Hematopoietic multipotent progenitor cell treated with erythropoietin and hydrocortisone succinate and interleukin-3 and kit ligand, for 8 days (in vitro differentiated cells): ENCODE measurements around the gene TMEM163.
"Not testable (repeated sequence)": the region's sequence is repeated elsewhere in the genome, so short reads cannot be mapped to it uniquely, and the experiment has no call there.

ENCODE experiments used
- DNase-seq: peaks from one replicate; pipeline ENCODE4 v3.0.0-alpha.2; 2015

TMEM163 gene

GRCh38 chr2:134718817-134719814, at the start of gene TMEM163:
TSS of gene TMEM163 (minus strand) at chr2:134719000.
- no peak for DNase-seq

- no peak for DNase-seq
Measured at GRCh38 chr2:134766583-134766982, 47.8 kb upstream of the TMEM163 start.

- DNase-seq, result no peak
Measured at GRCh38 chr2:134765987-134766386, 47.2 kb upstream of the TMEM163 start.

GRCh38 chr2:134764164-134764563, 45.4 kb upstream of the TMEM163 start:
- no peak for DNase-seq

- DNase-seq, result no peak
Measured at GRCh38 chr2:134763164-134763710, 44.4 kb upstream of the TMEM163 start.

- DNase-seq, result no peak
Measured at GRCh38 chr2:134762508-134762907, 43.7 kb upstream of the TMEM163 start.

- DNase-seq, result no peak
Measured at GRCh38 chr2:134760385-134760784, 41.6 kb upstream of the TMEM163 start.

- no peak for DNase-seq
Measured at GRCh38 chr2:134758633-134759032, 39.8 kb upstream of the TMEM163 start.

- not testable (repeated sequence) for DNase-seq
Measured at GRCh38 chr2:134751981-134752380, 33.2 kb upstream of the TMEM163 start.

GRCh38 chr2:134745546-134745945, 26.7 kb upstream of the TMEM163 start:
- DNase-seq, result no peak

GRCh38 chr2:134745023-134745422, 26.2 kb upstream of the TMEM163 start:
- DNase-seq, result peak; percentile 14

- no peak for DNase-seq
Measured at GRCh38 chr2:134739879-134740301, 21.1 kb upstream of the TMEM163 start.

- DNase-seq, result no peak
Measured at GRCh38 chr2:134739236-134739878, 20.6 kb upstream of the TMEM163 start.

GRCh38 chr2:134738141-134738870, 19.5 kb upstream of the TMEM163 start:
- no peak for DNase-seq

GRCh38 chr2:134737671-134738070, 18.9 kb upstream of the TMEM163 start:
- DNase-seq, result no peak

- DNase-seq, result no peak
Measured at GRCh38 chr2:134736167-134736880, 17.5 kb upstream of the TMEM163 start.

- DNase-seq, result no peak
Measured at GRCh38 chr2:134728163-134728562, 9.4 kb upstream of the TMEM163 start.

GRCh38 chr2:134727385-134727784, 8.6 kb upstream of the TMEM163 start:
- no peak for DNase-seq

GRCh38 chr2:134726645-134727044, 7.8 kb upstream of the TMEM163 start:
- no peak for DNase-seq

GRCh38 chr2:134725876-134726275, 7.1 kb upstream of the TMEM163 start:
- no peak for DNase-seq

GRCh38 chr2:134724341-134724740, 5.5 kb upstream of the TMEM163 start:
- DNase-seq, result no peak

- not testable (repeated sequence) for DNase-seq
Measured at GRCh38 chr2:134723742-134724141, 4.9 kb upstream of the TMEM163 start.
